Immature natural killer cell (primary cell): ENCODE results near the gene GFOD2. TPM values are rescaled to one million over a fixed set of nuclear protein-coding genes. Genes with fewer than 3 reads are reported as not detected.
"Not testable (repeated sequence)": the region's sequence is repeated elsewhere in the genome, so short reads cannot be mapped to it uniquely, and the experiment has no call there.

ENCODE experiments used
- DNase-seq, 3 donors: peaks; one replicate each; pipeline ENCODE4 v3.0.0; 2022; ENCODE audit warnings: mixed read lengths in 1 of 3
- H3K27ac Mint-ChIP-seq, 6 donors: one replicate each; pipeline ENCODE4 v1.8.0; 2020; ENCODE audit warnings: mixed read lengths in 6 of 6, mild to moderate bottlenecking in 5 of 6, inconsistent platforms in 4 of 6, moderate library complexity in 3 of 6
- H3K27me3 Mint-ChIP-seq, 3 donors: one replicate each; pipeline ENCODE4 v1.8.0; 2020 to 2021; ENCODE audit warnings: low read depth in 3 of 3, mild to moderate bottlenecking in 3 of 3, mixed read lengths in 3 of 3, moderate library complexity in 3 of 3, inconsistent platforms in 1 of 3
- H3K36me3 Mint-ChIP-seq, 3 donors: one replicate each; pipeline ENCODE4 v1.8.0; 2020; ENCODE audit warnings: mixed read lengths in 3 of 3, inconsistent platforms in 2 of 3, mild to moderate bottlenecking in 2 of 3
- H3K4me1 Mint-ChIP-seq, 2 donors: one replicate each; pipeline ENCODE4 v1.8.0; 2020; ENCODE audit warnings: inconsistent platforms in 2 of 2, mild to moderate bottlenecking in 2 of 2, mixed read lengths in 2 of 2, moderate library complexity in 1 of 2
- H3K4me3 Mint-ChIP-seq, 5 donors: one replicate each; pipeline ENCODE4 v1.8.0; 2020; ENCODE audit warnings: mild to moderate bottlenecking in 5 of 5, mixed read lengths in 5 of 5, inconsistent platforms in 3 of 5, moderate library complexity in 3 of 5
- H3K9me3 Mint-ChIP-seq, 6 donors: one replicate each; pipeline ENCODE4 v1.8.0; 2020; ENCODE audit warnings: mild to moderate bottlenecking in 6 of 6, mixed read lengths in 6 of 6, inconsistent platforms in 4 of 6, moderate library complexity in 3 of 6
- polyA plus RNA-seq, 3 donors: library from polyadenylated mRNA; unstranded; fragments of 300-500 nt; fragmentation: Illumina TruSeq; gene quantifications; one replicate each; pipeline ENCODE4 v1.2.3, GENCODE V29; 2021

Gene GFOD2
- polyA plus RNA-seq, 3 donors from 2014 or later = 6.2 to 9.7 (median 7.4) TPM

- Mint-ChIP-seq H3K4me1 (peaks cover 19 to 33% of the 10 kb centered on the region in 2 donors), H3K4me3 (no peak overlapping the region), H3K27ac (peak overlapping the region in 2 of 6 donors; percentile 38 to 85), H3K9me3 (no peaks in the 10 kb centered on the region), H3K27me3 (no peaks in the 10 kb centered on the region), H3K36me3 (no peaks in the 10 kb centered on the region)
- no peak for DNase-seq
Measured at GRCh38 chr16:67707790-67708189, 11.3 kb downstream of the GFOD2 start.

- DNase-seq = no peak
- H3K27me3 Mint-ChIP-seq = no peaks in the 10 kb centered on the region
- H3K4me3 Mint-ChIP-seq = no peak overlapping the region
- peaks cover 20 to 33% of the 10 kb centered on the region in 2 donors for H3K4me1 Mint-ChIP-seq
- no peak overlapping the region for H3K27ac Mint-ChIP-seq
- H3K36me3 Mint-ChIP-seq = no peaks in the 10 kb centered on the region
- no peaks in the 10 kb centered on the region for H3K9me3 Mint-ChIP-seq
Measured at GRCh38 chr16:67707210-67707609, 11.9 kb downstream of the GFOD2 start.

- peak overlapping the region in 5 of 6 donors; percentile 47 to 87 (median 76) for H3K27ac Mint-ChIP-seq
- peak overlapping the region in 1 of 5 donors; percentile 66 for H3K4me3 Mint-ChIP-seq
- no peaks in the 10 kb centered on the region for H3K27me3 Mint-ChIP-seq
Measured at GRCh38 chr16:67704110-67704509, 15.0 kb downstream of the GFOD2 start.

GRCh38 chr16:67703626-67704025, 15.5 kb downstream of the GFOD2 start:
- Mint-ChIP-seq H3K4me3 (peak overlapping the region in 4 of 5 donors; percentile 19 to 66 (median 63)), H3K9me3 (no peaks in the 10 kb centered on the region), H3K27ac (peak overlapping the region; percentile 47 to 87 (median 80)), H3K36me3 (peaks cover 0 to 3% (median 2%) of the 10 kb centered on the region in 3 donors), H3K4me1 (peaks cover 19 to 25% of the 10 kb centered on the region in 2 donors), H3K27me3 (no peaks in the 10 kb centered on the region)
- DNase-seq = peak in 1 of 3 donors; percentile 9

More at GRCh38 chr16:67704110-67704509, 15.0 kb downstream of the GFOD2 start:
- no peak for DNase-seq
- Mint-ChIP-seq H3K36me3 (no peaks in the 10 kb centered on the region), H3K9me3 (no peaks in the 10 kb centered on the region), H3K4me1 (peaks cover 19 to 25% of the 10 kb centered on the region in 2 donors)

- Mint-ChIP-seq H3K9me3 (no peaks in the 10 kb centered on the region), H3K4me3 (no peak overlapping the region), H3K27ac (peak overlapping the region in 3 of 6 donors; percentile 5 to 64 (median 49)), H3K4me1 (peaks cover 19 to 25% of the 10 kb centered on the region in 2 donors), H3K27me3 (no peaks in the 10 kb centered on the region), H3K36me3 (peaks cover 6 to 9% (median 8%) of the 10 kb centered on the region in 3 donors)
- DNase-seq = no peak
Measured at GRCh38 chr16:67702130-67702529, 17.0 kb downstream of the GFOD2 start.

- H3K4me1 Mint-ChIP-seq = peaks cover 19 to 25% of the 10 kb centered on the region in 2 donors
- H3K9me3 Mint-ChIP-seq = no peaks in the 10 kb centered on the region
- no peak overlapping the region for H3K4me3 Mint-ChIP-seq
- no peak for DNase-seq
- H3K27ac Mint-ChIP-seq = peak overlapping the region in 3 of 6 donors; percentile 1 to 49 (median 22)
- no peaks in the 10 kb centered on the region for H3K27me3 Mint-ChIP-seq
- peaks cover 8 to 9% (median 9%) of the 10 kb centered on the region in 3 donors for H3K36me3 Mint-ChIP-seq
Measured at GRCh38 chr16:67701420-67701819, 17.7 kb downstream of the GFOD2 start.

GRCh38 chr16:67699265-67699664, 19.9 kb downstream of the GFOD2 start:
- peaks cover 16 to 20% of the 10 kb centered on the region in 2 donors for H3K4me1 Mint-ChIP-seq
- H3K27ac Mint-ChIP-seq = no peak overlapping the region
- H3K9me3 Mint-ChIP-seq = no peaks in the 10 kb centered on the region
- no peak for DNase-seq
- no peak overlapping the region for H3K4me3 Mint-ChIP-seq
- H3K36me3 Mint-ChIP-seq = peaks cover 8 to 9% (median 9%) of the 10 kb centered on the region in 3 donors
- no peaks in the 10 kb centered on the region for H3K27me3 Mint-ChIP-seq

- Mint-ChIP-seq H3K9me3 (no peaks in the 10 kb centered on the region), H3K36me3 (peaks cover 8 to 9% (median 9%) of the 10 kb centered on the region in 3 donors), H3K27ac (peak overlapping the region in 1 of 6 donors; percentile 56), H3K4me3 (no peak overlapping the region), H3K27me3 (no peaks in the 10 kb centered on the region), H3K4me1 (peaks cover 2 to 5% of the 10 kb centered on the region in 2 donors)
- DNase-seq = no peak
Measured at GRCh38 chr16:67697422-67698185, 21.5 kb downstream of the GFOD2 start.

GRCh38 chr16:67694611-67695010, 24.5 kb downstream of the GFOD2 start:
- Mint-ChIP-seq H3K27me3 (no peaks in the 10 kb centered on the region), H3K4me1 (no peaks in the 10 kb centered on the region), H3K4me3 (no peak overlapping the region), H3K27ac (no peak overlapping the region), H3K9me3 (no peaks in the 10 kb centered on the region), H3K36me3 (peaks cover 8 to 9% (median 9%) of the 10 kb centered on the region in 3 donors)
- no peak for DNase-seq

GRCh38 chr16:67693517-67694285, 25.4 kb downstream of the GFOD2 start:
- H3K27ac Mint-ChIP-seq, H3K9me3 Mint-ChIP-seq, H3K36me3 Mint-ChIP-seq, H3K4me3 Mint-ChIP-seq, H3K27me3 Mint-ChIP-seq, H3K4me1 Mint-ChIP-seq, DNase-seq: not testable (repeated sequence)

GRCh38 chr16:67685388-67686112, 33.6 kb downstream of the GFOD2 start:
- Mint-ChIP-seq H3K36me3 (peaks cover 8 to 10% (median 9%) of the 10 kb centered on the region in 3 donors), H3K27ac (no peak overlapping the region), H3K27me3 (no peaks in the 10 kb centered on the region), H3K4me3 (no peak overlapping the region), H3K9me3 (no peaks in the 10 kb centered on the region), H3K4me1 (no peaks in the 10 kb centered on the region)
- no peak for DNase-seq

GRCh38 chr16:67683767-67684166, 35.3 kb downstream of the GFOD2 start:
- Mint-ChIP-seq H3K36me3 (peaks cover 8 to 10% (median 9%) of the 10 kb centered on the region in 3 donors), H3K9me3 (no peaks in the 10 kb centered on the region), H3K27ac (no peak overlapping the region), H3K4me3 (no peak overlapping the region), H3K27me3 (no peaks in the 10 kb centered on the region), H3K4me1 (no peaks in the 10 kb centered on the region)
- no peak for DNase-seq
